OCI-LY7 (cell line): ENCODE results near the gene HOXD8.

Source experiments
- CTCF ChIP-seq: fragments of 200-600 bp; sonication (generic); conservative IDR thresholded peaks from 2 replicates; pipeline ENCODE4 v1.5.1; 2014; ENCODE audit warnings: mild to moderate bottlenecking, antibody characterized with exemption, low read length, moderate library complexity, mixed read lengths
- EZH2phosphoT487 ChIP-seq: fragments of 200-600 bp; sonication (generic); IDR thresholded peaks from 2 replicates; pipeline ENCODE4 v1.6.1; 2018; ENCODE audit warnings: low read depth, borderline replicate concordance, mild to moderate bottlenecking, mixed run types, antibody characterized with exemption, low read length, moderate library complexity, mixed read lengths

GRCh38 chr2:176138526-176138922 is 9.0 kb downstream of the HOXD8 start:
- TF ChIP-seq CTCF (no peak), EZH2phosphoT487 (no peak)
